HG03460 (cell line): ENCODE measurements around the gene TRIM14.
"Not testable (repeated sequence)": the region's sequence is repeated elsewhere in the genome, so short reads cannot be mapped to it uniquely, and the experiment has no call there.

Experiments
- ATAC-seq: cut with Tn5 transposase; IDR thresholded peaks from one replicate; pipeline ENCODE4 v1.9.1; 2021; ENCODE audit not compliant: unreplicated experiment

TRIM14 gene

DNA sequence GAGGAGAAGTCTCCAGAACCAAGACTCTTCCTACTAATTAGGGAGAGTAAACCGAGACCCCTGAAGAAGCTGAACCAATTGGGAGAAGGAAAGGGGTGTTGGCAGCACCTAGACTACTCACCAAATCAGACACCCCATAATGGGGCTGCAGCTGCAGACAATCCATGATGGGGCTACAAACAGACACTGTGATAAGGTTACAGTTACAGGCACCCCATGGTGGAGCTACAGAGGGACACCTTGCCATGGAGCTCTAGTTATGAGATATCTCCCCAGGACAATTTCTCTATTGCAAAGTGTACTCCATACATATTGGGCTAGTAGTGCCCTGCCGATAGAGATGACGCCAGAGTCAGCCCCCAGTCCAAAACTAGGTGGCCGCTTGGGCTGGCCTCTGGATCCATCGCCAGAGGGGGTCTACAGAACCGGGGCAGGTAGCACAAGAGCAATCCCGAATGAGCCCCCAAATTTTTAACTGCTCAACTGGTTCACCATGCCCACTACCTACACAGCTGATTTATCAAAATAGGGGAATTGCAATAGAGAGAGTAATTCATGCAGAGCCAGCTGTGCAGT, 64.6 kb downstream of the TRIM14 start:
- ATAC-seq, result no peak

DNA sequence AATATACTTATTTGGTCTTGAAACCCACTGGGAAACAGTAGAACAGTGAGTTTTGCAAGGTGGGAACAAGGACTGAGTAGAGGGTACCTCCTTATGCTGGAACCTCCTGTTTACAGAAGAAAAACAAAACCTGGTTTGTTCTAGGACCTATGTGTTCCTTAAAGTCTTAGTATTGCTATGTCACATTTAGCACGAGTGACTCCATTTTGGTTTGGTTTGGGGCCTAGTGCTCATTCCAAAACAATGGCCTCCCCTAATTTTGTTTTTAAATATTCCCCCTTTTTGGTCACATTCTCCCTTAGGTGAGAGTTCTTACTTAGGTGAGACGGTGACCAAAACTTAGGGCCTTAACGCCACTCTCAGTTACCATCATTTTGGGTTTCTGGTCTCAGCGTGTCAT, 68.7 kb downstream of the TRIM14 start:
- ATAC-seq, result no peak

DNA sequence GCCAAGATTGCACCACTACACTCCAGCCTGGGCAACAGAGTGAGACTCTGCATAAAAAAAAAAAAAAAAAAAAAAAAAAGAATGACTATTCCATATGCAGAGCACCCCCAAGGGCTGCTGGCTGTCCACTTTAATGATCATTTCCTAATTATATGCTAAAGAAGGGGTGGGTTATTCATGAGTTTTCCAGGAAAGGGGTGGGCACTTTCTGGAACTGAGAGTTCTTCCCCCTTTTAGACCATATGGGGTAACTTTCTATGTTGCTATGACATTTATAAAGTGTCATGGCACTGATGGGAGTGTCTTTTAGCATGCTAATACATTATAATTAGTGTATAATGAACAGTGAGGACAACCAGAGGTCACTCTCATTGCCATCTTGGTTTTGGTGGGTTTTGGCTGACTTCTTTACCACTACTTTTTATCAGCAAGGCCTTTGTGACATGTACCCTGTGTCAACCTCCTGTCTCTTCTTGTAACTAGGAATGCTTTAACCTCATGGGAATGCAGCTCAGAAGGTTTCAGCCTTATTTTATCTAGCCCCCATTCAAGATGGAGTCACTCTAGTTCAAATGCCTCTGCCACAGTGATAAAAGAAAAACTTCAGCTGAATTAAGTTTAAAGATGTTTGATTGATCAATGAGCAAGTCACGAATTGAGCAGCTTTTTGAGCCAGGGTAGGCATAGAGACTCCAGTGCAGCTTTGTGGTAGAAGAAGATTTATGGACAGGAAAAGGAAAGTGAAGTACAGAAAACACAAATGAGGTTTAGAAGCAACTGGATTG, 69.5 kb downstream of the TRIM14 start:
- ATAC-seq, result no peak

DNA sequence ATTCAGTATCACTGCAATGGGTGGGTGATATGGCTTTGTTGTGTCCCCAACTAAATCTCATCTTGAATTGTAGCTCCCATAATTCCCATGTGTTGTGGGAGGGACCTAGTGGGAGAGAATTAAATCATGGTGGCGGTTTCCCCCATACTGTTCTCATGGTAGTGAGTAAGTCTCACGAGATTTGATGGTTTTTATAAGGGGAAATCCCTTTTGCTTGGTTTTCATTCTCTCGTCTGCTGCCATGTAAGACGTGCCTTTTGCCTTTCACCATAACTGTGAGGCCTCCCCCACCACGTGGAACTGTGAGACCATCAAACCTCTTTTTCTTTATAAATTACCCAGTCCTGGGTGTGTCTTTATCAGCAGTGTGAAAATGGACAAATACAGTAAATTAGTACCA, 72.0 kb downstream of the TRIM14 start:
- ATAC-seq, result no peak

DNA sequence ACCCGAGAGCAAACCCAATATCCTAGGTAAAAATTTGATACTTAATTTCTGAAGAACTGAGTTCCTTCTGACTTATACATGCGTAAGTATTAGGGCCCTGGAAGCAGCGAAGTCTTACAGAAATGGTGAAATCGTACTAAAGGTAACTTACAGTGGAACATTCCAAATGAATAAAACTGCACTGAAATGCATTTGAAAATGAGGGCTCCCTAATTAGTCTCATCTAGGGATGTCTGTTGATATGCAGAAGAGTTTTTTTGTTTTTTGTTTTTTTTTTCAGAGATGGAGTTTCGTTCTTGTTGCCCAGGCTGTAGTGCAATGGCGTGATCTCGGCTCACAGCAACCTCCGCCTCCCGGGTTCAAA, 72.9 kb downstream of the TRIM14 start:
- ATAC-seq, result no peak

DNA sequence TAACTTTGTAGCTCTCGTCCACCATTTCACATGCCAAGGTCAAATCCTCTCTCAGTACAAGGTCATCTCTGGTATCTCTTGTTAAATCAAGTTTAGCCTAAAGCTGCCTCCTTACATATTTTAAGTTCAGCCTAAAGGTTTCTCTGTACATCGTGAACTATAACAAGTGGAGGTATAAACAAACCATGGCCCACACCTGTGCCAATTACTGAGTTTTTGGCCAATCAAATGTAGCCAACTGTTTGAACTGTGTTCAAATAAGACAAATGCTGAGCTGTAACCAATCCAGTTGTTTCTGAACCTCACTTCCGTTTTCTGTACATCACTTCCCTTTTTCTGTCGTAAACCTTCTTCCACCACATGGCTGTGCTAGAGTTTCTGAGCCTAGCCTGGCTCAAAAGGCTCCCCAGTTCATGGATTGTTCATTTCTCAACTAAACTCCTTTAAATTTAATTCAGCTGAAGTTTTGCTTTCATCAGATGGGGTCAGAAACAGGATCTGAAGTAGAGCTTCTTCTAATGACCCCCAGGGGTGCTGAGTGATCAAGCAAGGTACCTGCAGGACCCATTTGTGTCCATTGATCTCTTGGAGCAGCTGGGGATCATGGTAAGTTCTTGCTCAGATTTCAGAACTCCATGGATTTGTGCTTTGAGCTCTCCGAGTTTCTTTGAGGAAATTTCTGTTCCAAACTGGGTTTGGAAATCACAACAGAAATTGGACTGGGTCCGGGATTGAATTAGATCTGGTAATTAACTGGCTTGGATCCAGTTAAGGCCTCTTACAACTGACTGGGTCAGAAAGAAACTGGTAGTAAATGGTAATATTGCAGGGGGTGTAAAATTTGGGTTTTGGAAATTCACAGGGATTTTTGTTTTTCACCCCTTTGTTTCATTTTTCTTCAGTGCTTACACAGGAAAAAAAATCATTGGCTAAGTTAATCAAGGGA, 73.5 kb downstream of the TRIM14 start:
- no peak for ATAC-seq

DNA sequence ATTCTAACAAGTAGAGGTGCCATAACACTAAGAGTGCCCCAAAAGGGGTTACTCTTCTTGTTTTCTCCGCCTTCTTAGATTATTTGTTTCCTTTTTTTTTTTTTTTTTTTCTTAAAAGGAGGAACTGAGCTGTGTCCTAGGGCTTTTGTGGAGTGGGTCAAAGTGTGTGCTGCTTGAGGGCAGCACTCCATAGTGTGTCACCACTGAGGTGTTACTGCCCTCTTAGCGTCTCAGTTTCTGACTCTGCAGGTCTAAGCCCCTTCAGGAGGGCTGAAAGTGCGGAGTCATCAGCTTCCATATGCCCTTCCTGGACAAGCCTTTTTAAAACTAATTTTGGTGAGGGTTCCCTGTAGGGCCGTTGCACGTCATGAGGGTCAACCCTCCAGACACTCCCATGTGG, 75.1 kb downstream of the TRIM14 start:
- no peak for ATAC-seq

DNA sequence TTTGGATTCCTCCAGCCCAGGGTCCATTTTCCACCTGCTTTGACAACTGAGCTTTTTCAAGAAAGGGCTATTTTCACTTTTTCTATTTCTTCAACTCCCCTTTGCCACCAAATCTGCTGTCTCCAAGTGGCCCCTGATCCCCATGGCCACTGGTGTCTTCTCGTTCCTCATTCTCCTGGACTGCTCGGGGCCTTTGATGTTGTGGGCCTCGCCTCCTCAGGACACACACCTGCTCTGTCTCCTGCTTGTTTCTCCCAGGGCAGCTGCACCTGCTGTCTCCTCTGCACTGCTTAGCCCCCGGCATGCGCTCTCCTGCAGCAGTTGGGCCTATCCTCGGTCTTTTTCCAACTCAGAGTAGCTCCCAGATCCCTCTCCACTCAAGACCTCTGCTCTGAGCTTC, 78.8 kb downstream of the TRIM14 start:
- ATAC-seq, result no peak

DNA sequence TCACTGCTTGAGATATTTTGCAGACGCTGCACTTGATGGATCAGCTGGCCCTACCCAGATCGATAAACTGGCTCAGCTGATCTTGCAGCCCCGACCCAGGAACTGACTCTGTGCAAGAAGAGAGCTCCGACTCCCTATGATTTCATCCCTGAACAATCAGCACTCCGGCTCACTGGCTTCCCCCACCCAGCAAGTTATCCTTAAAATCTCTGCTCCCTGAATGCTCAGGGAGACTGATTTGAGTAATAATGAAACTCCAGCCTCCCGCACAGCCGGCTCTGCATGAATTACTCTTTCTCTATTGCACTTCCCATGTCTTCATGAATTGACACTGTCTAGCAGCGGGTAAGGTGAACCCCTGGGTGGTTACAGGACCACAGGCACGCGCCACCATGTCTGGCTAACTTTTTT, 79.4 kb downstream of the TRIM14 start:
- no peak for ATAC-seq

DNA sequence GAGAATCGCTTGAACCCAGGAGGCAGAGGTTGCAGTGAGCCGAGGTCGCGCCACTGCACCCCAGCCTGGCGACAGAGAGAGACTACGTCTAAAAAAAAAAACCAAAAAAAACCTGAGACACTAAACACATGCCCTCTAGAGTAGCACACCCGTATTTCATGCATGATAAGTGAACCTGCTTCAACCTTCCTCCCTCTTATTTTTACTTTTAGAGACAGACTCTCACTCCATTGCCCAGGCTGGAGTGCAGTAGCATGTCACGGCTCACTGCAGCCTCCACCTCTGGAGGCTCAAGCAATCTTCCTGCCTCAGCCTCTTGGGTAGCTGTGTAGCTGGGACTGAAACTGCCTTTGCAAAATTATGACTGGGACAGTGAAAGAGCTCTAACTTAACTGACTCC, 80.1 kb downstream of the TRIM14 start:
- ATAC-seq, result no peak

DNA sequence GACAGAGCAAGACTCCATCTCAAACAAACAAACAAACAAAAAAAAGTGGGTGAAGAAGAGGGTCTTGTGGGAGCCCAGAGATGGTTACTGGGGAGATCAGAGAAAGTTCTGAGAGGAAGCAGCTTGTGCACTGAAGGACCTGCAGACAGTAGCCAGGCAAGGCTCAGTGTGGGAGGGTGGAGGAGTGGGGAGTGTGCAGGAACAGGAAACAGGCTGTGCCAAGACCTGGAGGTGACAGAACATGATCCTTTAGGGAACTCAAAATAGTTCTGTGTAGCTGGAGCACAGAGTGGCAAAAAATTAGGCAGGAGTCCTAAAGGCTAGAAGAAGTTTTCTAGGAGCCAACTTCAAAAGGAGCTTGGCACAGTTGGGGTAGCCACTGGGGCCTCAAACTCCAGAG, 81.7 kb downstream of the TRIM14 start:
- no peak for ATAC-seq

DNA sequence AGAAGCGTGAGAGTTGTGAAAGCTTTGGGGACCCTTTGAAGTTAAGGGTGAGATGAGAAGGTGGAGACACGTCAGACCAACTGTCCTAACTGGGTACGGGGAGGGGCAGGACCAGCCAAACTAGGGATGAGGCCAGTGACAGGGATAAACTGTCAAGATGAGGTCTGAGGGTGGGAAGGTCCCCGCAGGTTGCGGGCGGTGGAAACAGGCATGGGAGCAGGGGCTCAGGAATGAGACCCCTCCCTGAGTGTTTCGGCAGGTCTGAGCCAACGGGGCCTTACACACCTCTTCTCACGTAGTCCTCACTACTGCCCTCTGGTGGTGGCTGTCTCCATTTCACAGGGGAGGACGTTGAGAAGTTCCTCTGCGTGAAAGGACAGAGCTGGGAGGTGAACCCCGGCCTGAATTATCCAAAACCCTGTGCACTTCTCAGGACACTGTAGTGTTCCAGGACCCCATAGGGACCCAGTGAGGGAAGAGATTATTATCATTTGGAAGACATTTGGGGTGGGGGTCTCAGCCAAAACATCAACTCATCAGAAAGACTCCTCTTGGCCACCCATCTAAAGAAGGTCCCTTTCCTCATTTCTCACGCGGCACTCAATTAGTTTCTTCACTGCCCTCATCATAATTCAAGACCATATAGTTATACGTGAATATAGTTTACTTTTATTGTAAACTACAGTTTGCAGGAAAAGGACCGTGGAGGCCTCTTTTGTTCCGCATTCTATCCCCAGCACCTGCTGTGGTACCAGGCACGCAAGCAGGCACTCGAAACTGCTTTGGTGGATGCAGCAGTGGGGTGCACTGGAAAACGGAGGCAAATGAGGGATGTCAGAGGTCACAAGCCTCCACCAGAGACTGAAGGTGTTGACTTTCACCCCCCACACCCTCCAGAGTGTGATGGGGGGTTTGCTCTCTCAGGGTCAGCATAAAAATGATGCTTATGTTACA, 84.2 kb downstream of the TRIM14 start:
- ATAC-seq, result peak; percentile 61

DNA sequence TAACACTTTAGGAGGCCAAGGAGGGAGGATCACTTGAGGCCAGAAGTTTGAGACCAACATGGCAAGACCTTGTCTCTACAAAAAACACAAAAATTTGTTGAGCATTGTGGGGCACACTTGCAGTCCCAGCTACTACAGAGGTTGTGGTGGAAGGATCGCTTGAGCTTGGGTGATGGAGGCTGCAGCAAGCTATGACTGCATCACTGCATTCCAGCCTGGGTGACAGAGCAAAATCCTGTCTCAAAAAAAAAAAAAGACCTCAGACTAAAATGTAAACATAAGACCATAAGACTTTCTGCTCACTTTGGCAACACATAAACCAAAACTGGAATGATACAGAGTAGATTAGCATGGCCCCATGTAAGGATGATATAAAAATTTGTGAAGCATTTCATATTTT, 87.1 kb downstream of the TRIM14 start:
- no peak for ATAC-seq

DNA sequence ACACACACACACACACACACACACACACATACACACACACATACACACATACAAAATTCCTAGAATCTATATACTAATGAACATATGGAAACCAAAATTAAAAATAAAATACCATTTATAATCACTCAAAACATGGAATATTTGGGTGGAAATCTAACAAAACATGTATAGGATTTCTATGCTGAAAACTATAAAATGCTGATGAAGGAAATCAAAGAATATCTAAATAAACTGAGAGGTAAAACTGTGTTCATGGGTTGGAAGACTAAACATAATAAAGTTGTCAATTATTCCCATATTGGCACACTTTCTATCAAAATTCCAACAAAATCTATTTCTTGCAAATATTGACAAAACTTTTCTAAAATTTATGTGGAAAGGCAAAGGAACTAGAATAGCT, 87.9 kb downstream of the TRIM14 start:
- ATAC-seq, result no peak

DNA sequence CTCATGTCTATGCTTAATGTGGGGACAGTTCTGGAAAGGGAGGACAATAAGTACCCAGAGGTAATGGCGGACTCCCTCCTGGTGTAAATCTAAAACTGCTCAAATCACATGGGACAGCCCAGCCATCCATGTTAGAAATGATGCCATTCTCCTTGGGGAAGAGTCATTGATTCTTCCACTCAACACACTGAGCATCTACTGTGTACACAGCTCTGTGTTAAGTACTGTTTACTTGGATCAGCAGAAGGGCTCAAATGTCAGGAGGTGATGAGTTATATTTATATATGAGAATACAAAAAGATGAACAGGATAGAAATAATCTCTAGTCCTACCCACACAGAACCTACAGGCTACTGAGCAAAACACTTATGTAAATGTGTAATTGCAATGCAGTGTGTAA, 94.3 kb downstream of the TRIM14 start:
- ATAC-seq, result no peak

DNA sequence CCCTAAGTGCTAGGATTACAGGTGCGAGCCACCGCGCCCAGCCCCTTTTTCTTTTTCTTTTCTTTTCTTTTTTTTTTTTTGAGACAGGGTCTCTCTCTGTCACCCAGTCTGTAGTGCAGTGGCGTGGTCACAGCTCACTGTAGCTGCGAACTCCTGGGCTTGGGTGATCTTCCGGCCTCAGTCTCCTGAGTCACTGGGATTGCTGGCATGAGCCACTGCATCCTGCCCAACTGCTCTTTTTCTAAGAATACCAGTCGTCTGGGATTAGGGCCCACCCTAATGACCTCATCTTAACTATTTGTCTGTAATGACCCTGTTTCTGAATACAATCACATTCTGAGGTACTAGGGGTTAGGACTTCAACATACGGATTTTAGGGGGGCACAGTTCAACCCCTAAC, 96.6 kb downstream of the TRIM14 start:
- ATAC-seq, result no peak

DNA sequence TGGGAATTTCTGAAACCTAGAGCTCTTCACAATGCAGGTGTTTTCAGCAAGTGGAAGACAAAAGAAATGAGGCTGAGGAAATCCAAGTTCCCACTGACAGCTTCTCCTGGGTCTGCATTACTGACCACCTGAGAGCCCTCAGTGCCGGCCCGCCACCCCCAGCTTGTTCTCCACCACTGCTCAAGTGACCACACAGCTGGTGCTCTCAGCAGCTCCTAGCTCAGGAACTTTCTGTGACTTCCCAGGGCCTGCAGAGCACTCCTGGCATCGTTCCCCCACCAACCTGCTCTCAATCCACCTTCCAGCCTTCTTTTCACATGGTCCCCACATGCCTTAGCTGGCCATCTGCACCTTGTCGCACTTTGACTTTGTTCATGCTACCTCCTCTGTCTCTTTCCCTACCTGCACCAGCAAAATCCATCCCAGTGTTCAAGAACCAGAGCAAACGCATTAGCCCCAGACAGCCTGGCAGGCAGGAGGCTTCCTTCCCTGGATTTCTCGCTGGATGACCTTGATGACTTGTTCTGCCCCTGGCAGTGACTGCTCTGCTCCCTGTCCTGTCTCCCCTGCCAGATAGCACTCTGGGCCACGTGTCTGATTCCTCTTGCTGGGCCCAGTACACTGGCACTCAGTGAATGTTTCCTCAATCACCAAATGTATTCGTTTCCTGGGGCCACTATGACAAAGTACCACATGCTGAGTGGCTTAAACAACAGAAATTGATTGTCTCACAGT, 97.5 kb downstream of the TRIM14 start:
- no peak for ATAC-seq

DNA sequence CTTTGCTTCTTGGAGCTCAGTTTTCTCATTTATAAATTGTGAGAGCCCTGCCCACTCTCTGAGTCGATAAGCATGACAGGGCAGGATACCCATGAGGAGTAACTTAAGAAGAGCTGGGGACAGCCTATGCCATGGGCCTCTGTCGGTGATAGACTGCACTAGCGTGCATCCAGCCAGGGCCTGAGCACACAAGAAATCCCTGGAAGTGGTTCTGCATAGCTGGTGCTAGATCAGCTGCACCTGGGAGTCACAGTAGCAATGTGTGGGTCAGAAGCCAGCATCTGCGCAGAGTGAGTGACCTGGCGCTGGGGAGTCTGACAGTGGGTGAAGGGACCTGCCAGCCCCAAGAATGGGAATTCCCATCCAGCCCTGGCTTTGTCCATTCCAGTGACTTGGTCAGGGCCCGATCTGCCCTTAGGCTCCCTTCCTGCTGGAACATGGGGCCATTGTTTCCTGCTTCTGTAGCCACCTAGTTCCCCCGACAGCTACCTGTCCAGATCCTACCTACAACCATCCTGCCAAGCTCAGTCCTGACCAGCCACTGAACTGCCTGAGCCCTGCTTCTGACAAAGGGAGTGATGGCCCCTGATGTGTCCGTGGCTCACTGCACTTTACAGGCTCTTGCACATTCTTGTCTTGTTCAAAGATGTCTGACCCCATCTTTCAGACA, 98.4 kb downstream of the TRIM14 start:
- no peak for ATAC-seq

DNA sequence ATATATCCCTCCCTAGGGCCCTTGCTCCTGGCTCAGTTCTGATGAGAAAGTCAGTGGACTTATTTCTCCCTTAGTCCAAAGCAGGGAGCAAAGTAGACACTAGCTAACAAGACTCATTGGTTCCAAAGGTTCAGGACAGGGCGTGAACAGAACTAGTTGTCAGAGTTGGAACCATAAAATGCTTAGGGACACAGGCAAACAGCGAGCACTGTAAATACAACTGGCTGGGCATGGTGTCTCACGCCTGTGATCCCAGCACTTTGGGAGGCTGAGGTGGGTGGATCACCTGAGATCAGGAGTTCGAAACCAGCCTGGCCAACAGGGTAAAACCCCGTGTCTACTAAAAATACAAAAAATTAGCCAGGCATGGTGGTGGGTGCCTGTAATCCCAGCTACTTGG, 99.2 kb downstream of the TRIM14 start:
- ATAC-seq, result not testable (repeated sequence)
